LNCAP (cell line): ENCODE data around the gene RPIA.
A peak's percentile ranks its signal among the peaks of the same experiment; 100 is the strongest.

Experiments used
- TF ChIP-seq, protein P1 (sequence below): fragments of 450-650 bp; IDR thresholded peaks from 2 replicates; pipeline ENCODE4 v1.5.1; 2017; ENCODE audit warnings: mild to moderate bottlenecking

Gene RPIA

DNA sequence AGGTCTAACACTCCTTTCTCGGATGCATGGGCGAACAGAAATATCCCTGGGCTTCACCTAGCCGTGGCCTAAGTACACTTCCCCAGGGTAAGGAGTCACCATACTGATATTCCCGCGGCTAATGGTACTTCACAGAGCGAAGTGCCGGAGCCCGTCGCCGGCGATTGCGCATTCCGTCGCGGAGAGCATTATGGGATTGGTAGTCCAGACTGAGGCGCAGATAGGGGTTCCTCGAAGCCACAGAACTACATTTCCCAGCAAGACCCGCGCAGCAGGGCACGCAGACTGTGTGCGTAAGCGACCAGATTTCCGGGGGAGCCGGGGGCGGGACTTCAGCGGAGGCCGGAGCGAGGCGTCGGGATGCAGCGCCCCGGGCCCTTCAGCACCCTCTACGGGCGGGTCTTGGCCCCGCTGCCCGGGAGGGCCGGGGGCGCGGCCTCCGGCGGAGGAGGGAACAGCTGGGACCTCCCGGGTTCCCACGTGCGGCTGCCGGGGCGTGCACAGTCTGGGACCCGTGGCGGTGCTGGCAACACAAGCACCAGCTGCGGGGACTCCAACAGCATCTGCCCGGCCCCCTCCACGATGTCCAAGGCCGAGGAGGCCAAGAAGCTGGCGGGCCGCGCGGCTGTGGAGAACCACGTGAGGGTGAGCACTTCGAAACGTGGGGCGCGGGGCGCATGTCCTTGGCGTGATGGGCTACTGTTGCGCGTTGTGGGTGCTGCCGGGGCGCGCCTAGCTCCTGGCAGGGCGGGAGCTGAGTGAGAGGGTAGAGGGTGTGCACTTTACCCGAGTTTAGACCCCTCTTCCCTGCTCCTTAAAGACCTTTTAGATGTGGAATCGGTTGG is at the start of gene RPIA:
Gene RPIA, plus strand, starts transcription at position 335 of the 845 bp plus-strand sequence. Its CDS starts 26 bp downstream, at position 361.
- TF ChIP-seq, protein P1, sequence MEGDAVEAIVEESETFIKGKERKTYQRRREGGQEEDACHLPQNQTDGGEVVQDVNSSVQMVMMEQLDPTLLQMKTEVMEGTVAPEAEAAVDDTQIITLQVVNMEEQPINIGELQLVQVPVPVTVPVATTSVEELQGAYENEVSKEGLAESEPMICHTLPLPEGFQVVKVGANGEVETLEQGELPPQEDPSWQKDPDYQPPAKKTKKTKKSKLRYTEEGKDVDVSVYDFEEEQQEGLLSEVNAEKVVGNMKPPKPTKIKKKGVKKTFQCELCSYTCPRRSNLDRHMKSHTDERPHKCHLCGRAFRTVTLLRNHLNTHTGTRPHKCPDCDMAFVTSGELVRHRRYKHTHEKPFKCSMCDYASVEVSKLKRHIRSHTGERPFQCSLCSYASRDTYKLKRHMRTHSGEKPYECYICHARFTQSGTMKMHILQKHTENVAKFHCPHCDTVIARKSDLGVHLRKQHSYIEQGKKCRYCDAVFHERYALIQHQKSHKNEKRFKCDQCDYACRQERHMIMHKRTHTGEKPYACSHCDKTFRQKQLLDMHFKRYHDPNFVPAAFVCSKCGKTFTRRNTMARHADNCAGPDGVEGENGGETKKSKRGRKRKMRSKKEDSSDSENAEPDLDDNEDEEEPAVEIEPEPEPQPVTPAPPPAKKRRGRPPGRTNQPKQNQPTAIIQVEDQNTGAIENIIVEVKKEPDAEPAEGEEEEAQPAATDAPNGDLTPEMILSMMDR: peak; percentile 49

DNA sequence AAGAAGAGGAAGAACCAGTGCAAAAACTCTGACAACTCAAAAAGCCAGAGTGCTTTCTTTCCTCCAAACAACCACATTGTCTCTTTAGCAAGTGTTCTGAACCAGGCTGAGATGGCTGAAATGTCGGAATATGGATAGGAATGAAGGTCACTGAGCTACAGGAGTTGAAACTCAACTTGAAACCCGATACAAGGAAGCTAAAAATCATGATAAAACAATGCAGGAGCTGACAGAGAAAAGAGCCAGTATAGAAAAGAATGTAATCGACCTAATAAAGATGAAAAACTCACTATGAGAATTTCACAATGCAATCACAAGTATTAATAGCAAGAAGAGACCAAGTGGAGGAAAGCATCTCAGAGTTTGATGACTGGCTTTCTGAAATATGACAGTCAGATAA is 49.2 kb upstream of the RPIA start:
- TF ChIP-seq, protein P1: no peak

DNA sequence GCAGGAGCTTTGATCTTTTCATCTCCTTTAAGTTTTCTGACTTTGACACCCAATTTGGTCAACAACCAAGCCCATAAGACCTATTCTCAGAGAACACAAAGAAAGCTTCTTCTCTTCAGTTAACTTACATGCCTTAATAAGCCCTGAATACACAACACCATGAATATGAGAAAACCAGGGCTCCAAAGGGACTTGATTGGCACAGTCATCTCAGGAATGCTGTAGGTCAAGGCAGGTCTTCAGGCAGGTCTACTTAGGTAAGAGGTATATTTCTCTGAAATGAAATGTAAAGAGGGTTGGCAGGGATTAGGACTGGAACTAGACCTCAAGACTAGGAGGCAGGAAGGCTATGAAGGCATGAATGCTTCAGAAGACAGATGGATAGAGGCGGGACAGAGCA is 39.8 kb upstream of the RPIA start:
- TF ChIP-seq, protein P1: no peak

DNA sequence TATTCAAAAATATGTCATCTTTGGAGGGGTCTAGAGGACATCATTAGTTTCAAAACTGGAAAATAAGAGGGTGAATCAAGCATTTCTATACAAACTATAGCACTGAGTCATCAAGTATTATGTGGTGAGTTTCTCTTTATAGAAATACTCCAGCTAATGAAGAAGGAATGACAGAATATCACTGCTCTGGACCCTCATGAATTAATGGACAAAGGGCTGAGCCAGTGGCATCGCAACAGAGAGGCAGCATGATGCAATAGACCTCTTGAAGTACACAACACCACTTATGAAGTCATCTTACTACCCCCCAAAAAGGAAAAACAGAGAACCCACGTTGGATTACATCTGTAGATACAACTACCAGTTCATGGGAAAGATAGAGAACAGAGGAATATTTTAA is 36.8 kb upstream of the RPIA start:
- TF ChIP-seq, protein P1: no peak

DNA sequence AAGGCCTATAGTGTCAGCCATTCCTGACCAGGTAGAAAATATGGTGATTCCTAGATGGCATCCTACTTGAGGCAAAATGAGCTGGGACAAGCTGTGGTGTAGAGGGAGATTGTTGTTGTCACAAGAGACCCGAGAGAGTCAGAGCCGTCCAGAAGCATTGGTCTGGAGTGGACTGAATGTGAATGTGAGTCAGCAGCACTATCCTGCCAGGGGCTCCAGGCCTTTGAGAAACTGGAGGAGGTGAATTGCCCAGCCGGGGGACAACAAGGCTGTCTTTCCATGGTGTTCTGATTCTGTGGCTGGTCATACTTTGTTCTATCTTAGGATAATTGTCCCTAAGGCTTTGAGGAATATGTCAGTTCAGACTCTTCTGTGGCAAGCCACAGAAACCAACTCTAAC is 34.8 kb upstream of the RPIA start:
- TF ChIP-seq, protein P1: no peak

DNA sequence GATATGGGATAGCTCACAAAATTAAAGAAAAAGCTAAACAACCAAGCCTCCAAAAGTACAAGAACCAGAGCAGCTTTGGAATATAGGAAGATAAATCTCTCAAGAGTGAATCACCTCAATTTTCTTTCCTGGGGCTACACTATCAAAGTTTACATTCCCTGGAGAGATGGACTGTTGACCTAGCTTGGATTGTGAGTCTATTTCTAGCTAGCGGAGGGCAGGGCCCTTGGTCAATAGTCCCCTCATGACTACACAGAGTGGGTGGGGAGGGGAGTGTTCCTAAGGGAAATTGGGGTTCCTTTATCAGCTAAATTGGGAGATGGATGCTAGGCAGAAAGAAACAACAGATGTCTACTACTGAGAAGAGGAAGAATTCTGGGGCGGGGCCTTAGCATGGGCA is 34.3 kb upstream of the RPIA start:
- TF ChIP-seq, protein P1: no peak

DNA sequence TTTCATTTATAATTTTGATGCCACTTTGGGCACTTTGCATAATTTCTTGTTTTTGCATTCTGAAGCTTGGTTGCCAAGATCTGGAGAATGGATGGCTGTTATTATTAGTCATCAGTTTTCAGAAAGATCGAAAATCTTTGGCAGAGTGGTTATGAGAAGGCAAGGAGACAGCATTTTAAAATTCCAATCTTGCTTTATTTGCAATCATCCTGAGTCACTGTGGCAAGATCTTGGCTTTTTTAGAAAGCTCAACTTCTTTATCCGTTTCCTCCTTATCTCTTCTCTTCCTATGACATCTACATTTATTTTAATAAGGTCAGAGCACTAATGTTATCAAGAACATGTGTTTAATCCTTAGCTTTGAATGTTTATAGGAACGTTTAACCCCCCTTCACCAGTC is 33.1 kb upstream of the RPIA start:
- TF ChIP-seq, protein P1: no peak
